Testis (tissue), 2 donors: ENCODE results near the gene SSPN.

Experiments
- POLR2A ChIP-seq: fragments of 450-650 bp; IDR thresholded peaks from one replicate; pipeline ENCODE4 v1.6.1; 2017; ENCODE audit warnings: antibody characterized with exemption, mild to moderate bottlenecking, moderate library complexity
- TF ChIP-seq, protein P1 (sequence below), 3 experiments: fragments of 450-650 bp in 2 of 3; fragments of 200-600 bp in 1 of 3; sonication (generic) in 1 of 3; IDR thresholded peaks; one replicate each; pipeline ENCODE4 v1.5.1; 2016 to 2019; ENCODE audit warnings: antibody characterized with exemption in 3 of 3, mild to moderate bottlenecking in 2 of 3, moderate library complexity in 1 of 3

DNA sequence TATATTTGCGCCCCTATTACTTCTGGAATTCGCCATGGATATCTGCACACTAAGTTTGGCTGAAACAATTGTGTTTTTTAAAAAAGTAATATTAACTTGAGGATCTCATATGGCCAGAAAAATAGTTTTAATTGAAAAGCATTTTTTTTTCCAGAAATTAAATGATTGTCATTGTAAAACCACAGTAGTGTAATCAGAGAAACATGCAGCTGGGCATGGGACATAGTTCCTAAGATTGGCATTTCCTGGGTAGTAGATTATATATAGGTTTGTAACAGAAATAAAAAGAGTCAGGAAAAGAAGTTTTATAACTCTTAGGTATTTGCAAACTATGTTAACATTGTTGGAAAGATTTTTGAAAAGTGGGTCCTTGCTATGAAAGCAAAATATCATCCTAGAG lies 17.6 kb downstream of the SSPN start:
- no peak for TF ChIP-seq POLR2A
- TF ChIP-seq, protein P1, sequence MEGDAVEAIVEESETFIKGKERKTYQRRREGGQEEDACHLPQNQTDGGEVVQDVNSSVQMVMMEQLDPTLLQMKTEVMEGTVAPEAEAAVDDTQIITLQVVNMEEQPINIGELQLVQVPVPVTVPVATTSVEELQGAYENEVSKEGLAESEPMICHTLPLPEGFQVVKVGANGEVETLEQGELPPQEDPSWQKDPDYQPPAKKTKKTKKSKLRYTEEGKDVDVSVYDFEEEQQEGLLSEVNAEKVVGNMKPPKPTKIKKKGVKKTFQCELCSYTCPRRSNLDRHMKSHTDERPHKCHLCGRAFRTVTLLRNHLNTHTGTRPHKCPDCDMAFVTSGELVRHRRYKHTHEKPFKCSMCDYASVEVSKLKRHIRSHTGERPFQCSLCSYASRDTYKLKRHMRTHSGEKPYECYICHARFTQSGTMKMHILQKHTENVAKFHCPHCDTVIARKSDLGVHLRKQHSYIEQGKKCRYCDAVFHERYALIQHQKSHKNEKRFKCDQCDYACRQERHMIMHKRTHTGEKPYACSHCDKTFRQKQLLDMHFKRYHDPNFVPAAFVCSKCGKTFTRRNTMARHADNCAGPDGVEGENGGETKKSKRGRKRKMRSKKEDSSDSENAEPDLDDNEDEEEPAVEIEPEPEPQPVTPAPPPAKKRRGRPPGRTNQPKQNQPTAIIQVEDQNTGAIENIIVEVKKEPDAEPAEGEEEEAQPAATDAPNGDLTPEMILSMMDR (IDR thresholded peaks at IDR 0.05), result no peak
